HL-60 (cell line): Measurements from ENCODE around the gene HASPIN.

Experiments used
- POLR2AphosphoS5 ChIP-seq: IDR thresholded peaks from 2 replicates; pipeline ENCODE4 v1.6.1; 2012; ENCODE audit warnings: low read depth
- TF ChIP-seq, protein P1 (sequence below): IDR thresholded peaks from 2 replicates; pipeline ENCODE4 v1.6.1; 2012; ENCODE audit warnings: low read depth; ENCODE audit not compliant: insufficient replicate concordance
- TF ChIP-seq, protein P2 (sequence below): IDR thresholded peaks from one replicate; pipeline ENCODE4 v1.5.1; 2011; ENCODE audit warnings: low read length, control low read depth, inconsistent platforms; ENCODE audit not compliant: insufficient read depth

DNA sequence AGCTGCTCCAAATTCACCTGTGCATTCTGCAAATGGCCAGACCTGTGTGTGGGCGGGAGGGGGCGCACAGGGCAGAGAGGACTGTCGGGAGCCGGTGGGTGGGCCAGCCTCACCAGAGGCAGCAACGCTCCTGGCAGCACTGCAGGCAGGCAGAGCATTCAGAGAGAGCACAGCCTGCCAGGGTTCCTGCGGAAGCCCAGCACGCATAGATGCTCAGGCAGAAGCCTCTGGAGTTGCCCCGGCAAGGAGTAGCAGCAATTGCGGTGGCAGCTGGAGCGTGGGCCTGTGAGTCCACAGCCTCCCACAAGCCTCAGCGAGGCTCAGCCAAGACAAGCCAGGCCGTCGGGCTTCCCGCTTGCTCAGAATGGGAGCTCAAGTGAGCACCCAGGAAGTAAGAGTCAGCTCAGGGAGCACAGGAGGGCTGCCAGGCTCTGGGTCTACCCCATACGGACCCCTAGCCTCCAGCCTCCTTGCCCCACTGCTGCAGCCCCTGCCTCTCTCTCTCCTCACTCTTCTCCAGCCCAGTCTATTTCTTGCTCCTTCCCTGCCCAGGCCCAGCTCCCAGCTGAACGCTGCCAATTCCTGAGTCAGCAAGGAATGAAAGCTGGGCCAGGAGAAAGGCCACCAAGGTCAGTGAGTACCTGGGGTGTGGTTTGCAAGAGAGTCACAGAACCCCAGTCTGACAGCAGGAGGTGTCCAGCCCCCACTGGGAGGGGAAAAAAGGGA is 45.4 kb upstream of the HASPIN start:
- TF ChIP-seq, protein P1, sequence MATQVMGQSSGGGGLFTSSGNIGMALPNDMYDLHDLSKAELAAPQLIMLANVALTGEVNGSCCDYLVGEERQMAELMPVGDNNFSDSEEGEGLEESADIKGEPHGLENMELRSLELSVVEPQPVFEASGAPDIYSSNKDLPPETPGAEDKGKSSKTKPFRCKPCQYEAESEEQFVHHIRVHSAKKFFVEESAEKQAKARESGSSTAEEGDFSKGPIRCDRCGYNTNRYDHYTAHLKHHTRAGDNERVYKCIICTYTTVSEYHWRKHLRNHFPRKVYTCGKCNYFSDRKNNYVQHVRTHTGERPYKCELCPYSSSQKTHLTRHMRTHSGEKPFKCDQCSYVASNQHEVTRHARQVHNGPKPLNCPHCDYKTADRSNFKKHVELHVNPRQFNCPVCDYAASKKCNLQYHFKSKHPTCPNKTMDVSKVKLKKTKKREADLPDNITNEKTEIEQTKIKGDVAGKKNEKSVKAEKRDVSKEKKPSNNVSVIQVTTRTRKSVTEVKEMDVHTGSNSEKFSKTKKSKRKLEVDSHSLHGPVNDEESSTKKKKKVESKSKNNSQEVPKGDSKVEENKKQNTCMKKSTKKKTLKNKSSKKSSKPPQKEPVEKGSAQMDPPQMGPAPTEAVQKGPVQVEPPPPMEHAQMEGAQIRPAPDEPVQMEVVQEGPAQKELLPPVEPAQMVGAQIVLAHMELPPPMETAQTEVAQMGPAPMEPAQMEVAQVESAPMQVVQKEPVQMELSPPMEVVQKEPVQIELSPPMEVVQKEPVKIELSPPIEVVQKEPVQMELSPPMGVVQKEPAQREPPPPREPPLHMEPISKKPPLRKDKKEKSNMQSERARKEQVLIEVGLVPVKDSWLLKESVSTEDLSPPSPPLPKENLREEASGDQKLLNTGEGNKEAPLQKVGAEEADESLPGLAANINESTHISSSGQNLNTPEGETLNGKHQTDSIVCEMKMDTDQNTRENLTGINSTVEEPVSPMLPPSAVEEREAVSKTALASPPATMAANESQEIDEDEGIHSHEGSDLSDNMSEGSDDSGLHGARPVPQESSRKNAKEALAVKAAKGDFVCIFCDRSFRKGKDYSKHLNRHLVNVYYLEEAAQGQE, result no peak
- TF ChIP-seq, protein P2, sequence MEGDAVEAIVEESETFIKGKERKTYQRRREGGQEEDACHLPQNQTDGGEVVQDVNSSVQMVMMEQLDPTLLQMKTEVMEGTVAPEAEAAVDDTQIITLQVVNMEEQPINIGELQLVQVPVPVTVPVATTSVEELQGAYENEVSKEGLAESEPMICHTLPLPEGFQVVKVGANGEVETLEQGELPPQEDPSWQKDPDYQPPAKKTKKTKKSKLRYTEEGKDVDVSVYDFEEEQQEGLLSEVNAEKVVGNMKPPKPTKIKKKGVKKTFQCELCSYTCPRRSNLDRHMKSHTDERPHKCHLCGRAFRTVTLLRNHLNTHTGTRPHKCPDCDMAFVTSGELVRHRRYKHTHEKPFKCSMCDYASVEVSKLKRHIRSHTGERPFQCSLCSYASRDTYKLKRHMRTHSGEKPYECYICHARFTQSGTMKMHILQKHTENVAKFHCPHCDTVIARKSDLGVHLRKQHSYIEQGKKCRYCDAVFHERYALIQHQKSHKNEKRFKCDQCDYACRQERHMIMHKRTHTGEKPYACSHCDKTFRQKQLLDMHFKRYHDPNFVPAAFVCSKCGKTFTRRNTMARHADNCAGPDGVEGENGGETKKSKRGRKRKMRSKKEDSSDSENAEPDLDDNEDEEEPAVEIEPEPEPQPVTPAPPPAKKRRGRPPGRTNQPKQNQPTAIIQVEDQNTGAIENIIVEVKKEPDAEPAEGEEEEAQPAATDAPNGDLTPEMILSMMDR, result no peak
- TF ChIP-seq POLR2AphosphoS5, result no peak
